A549 (cell line): ENCODE data around the gene SLC25A17. TPM values are rescaled to one million over a fixed set of nuclear protein-coding genes. Genes with fewer than 3 reads are reported as not detected.
"Not testable (repeated sequence)": the region's sequence is repeated elsewhere in the genome, so short reads cannot be mapped to it uniquely, and the experiment has no call there.

Experiments used
- ATAC-seq, 2 experiments: fragments of 200-7000 bp in 1 of 2; fragments of >200 bp in 1 of 2; cut with Nextera tagmentation in 1 of 2; cut with Tn5 transposase in 1 of 2; 3 replicates each; pipeline versions ENCODE4 v1.8.0 to v1.9.1; 2018 to 2020; ENCODE audit warnings: mild to moderate bottlenecking in 1 of 2, moderate library complexity in 1 of 2
- CTCF ChIA-PET: fragments of 300-600 bp; sonication (Branson Sonifier 250); formaldehyde crosslinking; extraction: SDS; loops from one replicate; lab custom pipeline; 2021; ENCODE audit warnings: antibody characterized with exemption, inconsistent platforms; lab: Yijun Ruan, JAX
- POLR2A ChIA-PET: fragments of 350-600 bp; formaldehyde crosslinking; extraction: SDS; loops from one replicate; lab custom pipeline; 2021; ENCODE audit warnings: antibody characterized with exemption, inconsistent platforms; lab: Yijun Ruan, JAX
- DNase-seq, 2 experiments: peaks; one replicate each; pipeline versions ENCODE4 v3.0.0 to v3.0.0-alpha.2; 2011 to 2016; ENCODE audit warnings: low read depth in 1 of 2, low spot score in 1 of 2
- FAIRE-seq: peaks from 2 replicates; lab custom pipeline; 2011; peaks lifted over from hg19 to GRCh38; lab: Jason Lieb, UNC
- H3K27ac ChIP-seq, 2 experiments: fragments of >200 bp; sonication (Bioruptor Twin); formaldehyde crosslinking; 3 replicates each; pipeline ENCODE4 v1.5.1; 2016 to 2017
- H3K4me1 ChIP-seq: fragments of >200 bp; sonication (Bioruptor Twin); formaldehyde crosslinking; 3 replicates; pipeline ENCODE4 v1.6.1; 2016
- H3K4me2 ChIP-seq: fragments of >200 bp; sonication (Bioruptor Twin); formaldehyde crosslinking; 3 replicates; pipeline ENCODE4 v1.6.1; 2016
- H3K4me3 ChIP-seq: fragments of >200 bp; sonication (Bioruptor Twin); formaldehyde crosslinking; 3 replicates; pipeline ENCODE4 v1.5.1; 2016
- H3K9me3 ChIP-seq: fragments of >200 bp; sonication (Bioruptor Twin); formaldehyde crosslinking; 3 replicates; pipeline ENCODE4 v1.6.1; 2016
- CHD2 ChIP-seq: fragments of 150-350 bp; IDR thresholded peaks from 2 replicates; pipeline ENCODE4 v1.6.1; 2014; ENCODE audit warnings: low read length; ENCODE audit not compliant: partially characterized antibody
- CHD4 ChIP-seq: fragments of 200-600 bp; sonication (generic); IDR thresholded peaks from 2 replicates; pipeline ENCODE4 v1.6.1; 2016; ENCODE audit warnings: antibody characterized with exemption, mild to moderate bottlenecking, borderline replicate concordance
- CTCF ChIP-seq: fragments of >200 bp; sonication (Bioruptor Twin); formaldehyde crosslinking; IDR thresholded peaks from 3 replicates; pipeline ENCODE4 v1.5.1; 2016
- E2F6 ChIP-seq: IDR thresholded peaks from 2 replicates; pipeline ENCODE4 v1.6.1; 2012; ENCODE audit warnings: low read depth, borderline replicate concordance
- EHF ChIP-seq: fragments of 250-450 bp; sonication (Bioruptor Pico); IDR thresholded peaks from 2 replicates; pipeline ENCODE4 v1.5.0; 2020; ENCODE audit warnings: mild to moderate bottlenecking
- EP300 ChIP-seq, 2 experiments: fragments of >200 bp; sonication (Bioruptor Twin); formaldehyde crosslinking; IDR thresholded peaks; 2 replicates in 1 of 2; 3 replicates in 1 of 2; pipeline ENCODE4 v1.6.1; 2016 to 2017
- FOSL2 ChIP-seq, 2 experiments: fragments of 450-650 bp in 1 of 2; fragments of >200 bp in 1 of 2; sonication (Bioruptor Twin) in 1 of 2; formaldehyde crosslinking; IDR thresholded peaks; 2 replicates each; pipeline versions ENCODE4 v1.5.0 to v1.6.1; 2016 to 2020; ENCODE audit warnings: mild to moderate bottlenecking in 1 of 2, moderate library complexity in 1 of 2
- GATA3 ChIP-seq: IDR thresholded peaks from 2 replicates; pipeline ENCODE4 v1.6.1; 2012; ENCODE audit warnings: borderline replicate concordance
- HDAC2 ChIP-seq: fragments of 200-600 bp; sonication (generic); IDR thresholded peaks from 2 replicates; pipeline ENCODE4 v1.6.1; 2016
- JUN ChIP-seq, 2 experiments: fragments of >200 bp; sonication (Bioruptor Twin); formaldehyde crosslinking; IDR thresholded peaks; 2 replicates in 1 of 2; 3 replicates in 1 of 2; pipeline ENCODE4 v1.6.1; 2016 to 2017
- KDM1A ChIP-seq: fragments of 200-600 bp; sonication (generic); IDR thresholded peaks from 2 replicates; pipeline ENCODE4 v1.6.1; 2016; ENCODE audit warnings: low read depth, mild to moderate bottlenecking
- KDM5A ChIP-seq: fragments of 200-600 bp; sonication (generic); IDR thresholded peaks from 2 replicates; pipeline ENCODE4 v1.6.1; 2016; ENCODE audit warnings: antibody characterized with exemption, mild to moderate bottlenecking
- MAZ ChIP-seq: fragments of 150-350 bp; IDR thresholded peaks from 2 replicates; pipeline ENCODE4 v1.6.1; 2014; ENCODE audit warnings: antibody characterized with exemption, low read depth, low read length, borderline replicate concordance
- POLR2A ChIP-seq: IDR thresholded peaks from 2 replicates; pipeline ENCODE4 v1.6.1; 2012; ENCODE audit warnings: mild to moderate bottlenecking, low read length
- POLR2AphosphoS2 ChIP-seq: conservative IDR thresholded peaks from 2 replicates; pipeline ENCODE4 v1.6.1; 2012; ENCODE audit warnings: low read length, improper control_type of control experiment, inconsistent platforms
- RARB ChIP-seq: fragments of 250-450 bp; sonication (Bioruptor Pico); IDR thresholded peaks from 2 replicates; pipeline ENCODE4 v1.8.0; 2021; ENCODE audit warnings: mild to moderate bottlenecking, moderate library complexity
- REST ChIP-seq: fragments of 200-600 bp; sonication (generic); IDR thresholded peaks from 2 replicates; pipeline ENCODE4 v1.6.1; 2016; ENCODE audit warnings: antibody characterized with exemption, mild to moderate bottlenecking, moderate library complexity
- RFX5 ChIP-seq: fragments of 450-650 bp; IDR thresholded peaks from 2 replicates; pipeline ENCODE4 v1.7.1; 2014; ENCODE audit warnings: antibody characterized with exemption, mild to moderate bottlenecking, moderate library complexity
- TFCP2L1 ChIP-seq: fragments of 250-450 bp; sonication (Bioruptor Pico); IDR thresholded peaks from 2 replicates; pipeline ENCODE4 v1.5.0; 2021; ENCODE audit warnings: mild to moderate bottlenecking
- ZC3H11A ChIP-seq: fragments of 450-650 bp; IDR thresholded peaks from 2 replicates; pipeline ENCODE4 v1.6.1; 2014; ENCODE audit warnings: antibody characterized with exemption, mild to moderate bottlenecking
- ZFP36 ChIP-seq: fragments of 450-650 bp; IDR thresholded peaks from 2 replicates; pipeline ENCODE4 v1.6.1; 2014; ENCODE audit warnings: borderline replicate concordance; ENCODE audit not compliant: partially characterized antibody
- ZNF302 ChIP-seq: fragments of 250-450 bp; sonication (Bioruptor Pico); IDR thresholded peaks from 2 replicates; pipeline ENCODE4 v1.9.0; 2021; ENCODE audit warnings: inconsistent platforms, mild to moderate bottlenecking, moderate library complexity
- ZSCAN20 ChIP-seq: fragments of 250-450 bp; sonication (Bioruptor Pico); IDR thresholded peaks from 2 replicates; pipeline ENCODE4 v1.8.0; 2022; ENCODE audit warnings: mild to moderate bottlenecking, moderate library complexity
- WGBS: methylation state at CpG from one replicate; pipeline ENCODE4 v1.1.6; 2017; ENCODE audit errors: missing lambda C conversion rate; 5-methylcytosine and 5-hydroxymethylcytosine counted together
- polyA plus RNA-seq, 4 experiments: library from polyadenylated mRNA; depleted of rRNA in 3 of 4; stranded (reverse); fragments of >200 nt; fragmentation: RNase III in 1 of 4; extraction: RNeasy Plus Mini Kit Qiagen cat#74134 plus additional on column Dnase treatment in 1 of 4; gene quantifications; 2 replicates in 3 of 4; 3 replicates in 1 of 4; pipeline ENCODE4 v1.2.3, GENCODE V29; 2011 to 2017
- TF ChIP-seq, protein P1 (sequence below): IDR thresholded peaks from 2 replicates; pipeline ENCODE4 v1.6.1; 2012
- TF ChIP-seq, protein P2 (sequence below): fragments of 250-450 bp; sonication (Bioruptor Pico); IDR thresholded peaks from 2 replicates; pipeline ENCODE4 v1.5.0; 2020; ENCODE audit warnings: low read depth, mild to moderate bottlenecking, moderate library complexity

Gene SLC25A17
- polyA plus RNA-seq, 2 of the 4 experiments (the other 2 are of a cell fraction) = 19.9 to 33.7 TPM

- DNase-seq = no peak
- no peak for ATAC-seq
- Histone ChIP-seq H3K4me1 (no peaks in the 10 kb centered on the region), H3K9me3 (no peaks in the 10 kb centered on the region), H3K4me2 (no peak overlapping the region), H3K27ac (no peak overlapping the region), H3K4me3 (no peak overlapping the region)
- FAIRE-seq = no peak
- POLR2A ChIA-PET = no interaction called here
- CTCF ChIA-PET = interaction anchor here (0.6 to 1.3 kb wide), 2 partner anchors 10 to 106 kb away, joined by 3 to 4 read pairs; no protein-coding TSS in a partner anchor
- TF ChIP-seq RFX5 = no peak
- TF ChIP-seq ZFP36 = no peak
- no peak for TF ChIP-seq E2F6
- TF ChIP-seq FOSL2 (IDR thresholded peaks at IDR 0.05) = no peak
- no peak for TF ChIP-seq FOSL2 (CRISPR knock-in tag; IDR thresholded peaks at IDR 0.05)
- TF ChIP-seq POLR2A = no peak
- no peak for TF ChIP-seq KDM5A
- TF ChIP-seq, protein P1, sequence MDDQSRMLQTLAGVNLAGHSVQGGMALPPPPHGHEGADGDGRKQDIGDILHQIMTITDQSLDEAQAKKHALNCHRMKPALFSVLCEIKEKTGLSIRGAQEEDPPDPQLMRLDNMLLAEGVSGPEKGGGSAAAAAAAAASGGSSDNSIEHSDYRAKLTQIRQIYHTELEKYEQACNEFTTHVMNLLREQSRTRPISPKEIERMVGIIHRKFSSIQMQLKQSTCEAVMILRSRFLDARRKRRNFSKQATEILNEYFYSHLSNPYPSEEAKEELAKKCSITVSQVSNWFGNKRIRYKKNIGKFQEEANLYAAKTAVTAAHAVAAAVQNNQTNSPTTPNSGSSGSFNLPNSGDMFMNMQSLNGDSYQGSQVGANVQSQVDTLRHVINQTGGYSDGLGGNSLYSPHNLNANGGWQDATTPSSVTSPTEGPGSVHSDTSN = no peak
- no peak for TF ChIP-seq EP300 (IDR thresholded peaks at IDR 0.05)
- no peak for TF ChIP-seq ZC3H11A
- TF ChIP-seq TFCP2L1 (CRISPR knock-in tag) = no peak
- TF ChIP-seq REST = no peak
- TF ChIP-seq KDM1A = no peak
- TF ChIP-seq, all 56 proteins: peak for 0
- WGBS = 97% methylated on average over 8 of the region's 22 CpGs
Observed at GRCh38 chr22:40789131-40789530, 30.0 kb downstream of the SLC25A17 start.

GRCh38 chr22:40782521-40782920, 36.6 kb downstream of the SLC25A17 start:
- no peak overlapping the region for H3K4me3 ChIP-seq
- TF ChIP-seq E2F6 = no peak
- TF ChIP-seq ZSCAN20 (CRISPR knock-in tag) = no peak
- TF ChIP-seq RARB (CRISPR knock-in tag) = no peak
- TF ChIP-seq ZFP36 = no peak
- no peak for TF ChIP-seq KDM1A
- no peak for TF ChIP-seq GATA3
- no peak for TF ChIP-seq ZNF302 (CRISPR knock-in tag)
- TF ChIP-seq POLR2AphosphoS2 = no peak
- TF ChIP-seq CHD2 = no peak
- TF ChIP-seq, protein P2, sequence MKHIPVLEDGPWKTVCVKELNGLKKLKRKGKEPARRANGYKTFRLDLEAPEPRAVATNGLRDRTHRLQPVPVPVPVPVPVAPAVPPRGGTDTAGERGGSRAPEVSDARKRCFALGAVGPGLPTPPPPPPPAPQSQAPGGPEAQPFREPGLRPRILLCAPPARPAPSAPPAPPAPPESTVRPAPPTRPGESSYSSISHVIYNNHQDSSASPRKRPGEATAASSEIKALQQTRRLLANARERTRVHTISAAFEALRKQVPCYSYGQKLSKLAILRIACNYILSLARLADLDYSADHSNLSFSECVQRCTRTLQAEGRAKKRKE = no peak
- TF ChIP-seq CTCF = no peak
- TF ChIP-seq EP300 (IDR thresholded peaks at IDR 0.05) = no peak
- no peak for TF ChIP-seq JUN (IDR thresholded peaks at IDR 0.05)
- no peak for TF ChIP-seq CHD4
- TF ChIP-seq EHF = no peak
- no peak for TF ChIP-seq HDAC2
- no peak for TF ChIP-seq MAZ
- H3K9me3 ChIP-seq = no peaks in the 10 kb centered on the region
- H3K27ac ChIP-seq = no peak overlapping the region
- POLR2A ChIA-PET = no interaction called here
- FAIRE-seq = no peak
- no peaks in the 10 kb centered on the region for H3K4me1 ChIP-seq
- CTCF ChIA-PET = interaction anchor here (1.2 kb wide), 1 partner anchor 100 kb away, joined by 3 read pairs; no protein-coding TSS in a partner anchor
- ATAC-seq = no peak
- WGBS = 86% methylated on average over 3 of the region's 3 CpGs
- no peak for DNase-seq
- no peak overlapping the region for H3K4me2 ChIP-seq

DNA sequence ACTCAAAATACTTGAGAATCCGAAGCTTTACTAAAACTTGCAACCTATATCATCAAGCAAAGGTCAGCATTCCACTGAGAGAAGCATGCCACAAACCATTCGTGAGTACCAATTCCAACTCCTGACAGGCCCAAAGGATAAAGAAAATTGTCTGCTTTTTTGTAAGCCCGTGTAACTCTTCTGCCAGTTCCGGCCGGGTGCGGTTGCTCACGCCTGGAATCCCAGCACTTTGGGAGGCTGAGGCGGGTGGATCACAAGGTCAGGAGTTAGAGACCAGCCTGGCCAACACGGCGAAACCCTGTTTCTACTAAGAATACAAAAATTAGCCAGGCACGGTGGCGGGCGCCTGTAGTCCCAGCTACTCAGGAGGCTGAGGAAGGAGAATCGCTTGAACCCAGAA, 37.4 kb downstream of the SLC25A17 start:
- DNase-seq, FAIRE-seq, POLR2A ChIA-PET, H3K9me3 ChIP-seq, ATAC-seq, H3K27ac ChIP-seq, H3K4me3 ChIP-seq, H3K4me2 ChIP-seq, H3K4me1 ChIP-seq: not testable (repeated sequence)
- CTCF ChIA-PET = interaction anchor here (1.1 kb wide), 1 partner anchor 21 kb away, joined by 4 read pairs; no protein-coding TSS in a partner anchor
- 92% methylated on average over 14 of the region's 14 CpGs for WGBS
